M059J (cell line): ENCODE results near the gene PKM. TPM values are rescaled to one million over a fixed set of nuclear protein-coding genes. Genes with fewer than 3 reads are reported as not detected.

Experiments used
- DNase-seq: peaks from one replicate; pipeline ENCODE4 v3.0.0-alpha.2; 2012; ENCODE audit warnings: low read depth
- total RNA-seq: library from RNA; depleted of rRNA; stranded (reverse); fragments of >200 nt; shearing (Covaris generic); gene quantifications from 2 replicates; pipeline ENCODE4 v1.2.3, GENCODE V29; 2014

PKM gene
- total RNA-seq, 1 experiment from 2014 or later = 2,981 TPM

DNA sequence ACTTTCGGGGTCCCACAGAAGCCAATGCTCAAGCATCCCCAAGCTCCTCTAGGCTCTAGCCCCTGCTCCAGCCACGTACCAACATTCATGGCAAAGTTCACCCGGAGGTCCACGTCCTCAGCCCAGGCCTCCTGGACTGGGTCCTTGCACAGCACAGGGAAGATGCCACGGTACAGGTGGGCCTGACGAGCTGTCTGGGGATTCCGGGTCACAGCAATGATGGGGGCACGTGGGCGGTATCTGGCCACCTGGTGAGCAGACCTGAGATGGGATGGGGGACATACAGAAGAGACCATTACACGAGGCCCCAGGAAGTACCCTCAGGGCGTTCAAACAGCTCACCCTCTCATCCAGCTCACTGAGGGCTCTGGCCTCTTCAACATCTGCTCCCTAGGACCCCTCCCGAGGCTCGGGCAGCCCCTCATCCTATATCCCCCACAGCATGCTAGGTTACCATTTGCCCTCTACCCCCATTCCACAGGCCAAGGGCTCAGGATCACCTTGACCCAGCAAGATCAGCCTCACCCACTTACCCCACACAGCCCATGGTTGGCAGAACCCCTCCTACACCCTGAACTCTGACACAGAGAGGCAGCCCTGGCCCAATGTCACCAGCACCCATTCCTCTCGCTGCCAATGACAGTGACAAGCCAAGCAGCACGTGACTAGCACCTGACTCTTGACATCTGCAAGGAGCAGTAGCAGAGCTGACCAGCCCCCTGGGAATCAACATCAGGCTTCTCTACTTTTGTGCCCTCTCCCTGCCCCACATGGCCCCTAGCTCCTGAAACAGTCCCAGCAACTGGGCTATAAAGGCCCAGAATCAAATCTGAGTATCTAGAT, 30.4 kb downstream of the PKM start:
- no peak for DNase-seq

DNA sequence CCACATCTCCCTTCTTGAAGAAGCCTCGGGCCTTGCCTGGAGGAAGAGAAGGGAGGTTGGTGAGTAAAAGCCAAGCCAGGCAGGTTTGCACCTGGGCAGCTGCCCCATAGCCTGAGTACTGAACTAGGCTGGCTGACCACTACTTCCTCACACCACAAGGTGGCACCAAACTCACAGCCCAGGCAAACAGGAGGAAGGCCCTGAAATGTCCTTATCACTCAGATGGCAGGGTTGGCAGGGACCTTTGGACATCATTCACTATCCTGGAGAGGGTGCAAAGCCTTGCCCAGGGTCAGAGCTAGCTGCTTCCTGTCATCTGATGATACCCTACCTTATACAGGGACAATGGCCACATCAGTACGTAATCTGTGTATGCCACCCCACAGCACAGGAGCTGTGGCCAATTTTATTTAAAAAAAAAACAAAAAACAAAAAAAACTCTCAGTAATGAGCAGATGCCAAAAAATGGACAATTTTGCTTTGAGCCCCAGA, 31.2 kb downstream of the PKM start:
- peak; percentile 78 for DNase-seq

GRCh38 chr15:72199205-72199515, 31.8 kb downstream of the PKM start:
- DNase-seq = no peak

GRCh38 chr15:72198356-72199204, 32.4 kb downstream of the PKM start:
- no peak for DNase-seq

- DNase-seq = peak; percentile 82
These were observed 33.3 kb downstream of the PKM start, which contains the start of gene GRAMD2A for GRCh38 chr15:72197460-72198355. TSS of gene GRAMD2A (minus strand) at chr15:72197787.

DNA sequence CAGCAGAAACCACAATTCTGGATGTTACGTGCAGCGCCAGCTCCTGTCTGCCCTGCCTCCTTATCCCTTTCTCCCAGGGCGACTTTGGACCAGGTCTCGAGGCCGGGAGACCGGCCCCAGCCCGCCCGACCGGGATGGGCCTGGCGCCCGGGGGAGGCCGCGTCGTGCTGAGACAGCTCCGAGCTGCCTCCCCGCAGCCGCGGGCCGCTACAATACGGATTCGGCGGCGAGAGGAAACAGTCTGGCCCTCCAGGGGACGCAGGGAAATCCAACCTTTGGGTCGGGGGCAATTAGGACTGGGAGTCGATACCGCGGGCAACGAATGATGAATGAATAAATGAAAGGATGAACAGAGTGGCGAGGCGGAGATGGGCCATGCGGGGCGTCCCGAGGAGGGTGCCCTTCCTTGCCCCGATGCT, 33.9 kb downstream of the PKM start:
- DNase-seq = no peak

DNA sequence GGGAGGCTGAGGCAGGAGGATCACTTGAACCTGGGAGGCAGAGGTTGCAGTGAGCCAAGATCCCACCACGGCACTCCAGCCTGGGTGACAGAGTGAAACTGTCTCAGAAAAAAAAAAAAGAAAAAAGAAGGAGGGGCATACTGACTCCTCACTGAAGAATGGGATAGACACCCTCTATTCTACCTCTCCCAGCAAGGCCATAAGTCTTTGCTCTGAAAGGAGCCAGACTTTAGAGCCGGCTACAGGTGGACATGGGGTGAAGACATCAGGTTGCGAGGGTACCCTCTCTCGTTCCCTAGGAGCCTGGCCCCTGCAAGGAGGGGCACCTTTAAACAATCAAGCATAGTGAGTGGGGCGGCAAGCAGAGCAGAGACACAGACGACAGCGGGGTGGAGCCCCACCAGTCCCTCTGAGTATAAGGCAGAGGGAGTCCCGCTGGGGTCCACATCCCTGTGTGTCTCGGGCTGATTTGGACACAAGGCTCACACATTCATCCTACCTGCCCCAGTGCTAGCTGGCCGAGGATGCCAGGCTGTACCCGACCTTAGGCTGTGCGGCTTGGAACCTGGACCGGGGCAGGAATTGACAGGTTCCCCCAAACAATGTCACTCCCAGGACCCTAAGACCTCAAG, 34.5 kb downstream of the PKM start:
- DNase-seq = no peak

DNA sequence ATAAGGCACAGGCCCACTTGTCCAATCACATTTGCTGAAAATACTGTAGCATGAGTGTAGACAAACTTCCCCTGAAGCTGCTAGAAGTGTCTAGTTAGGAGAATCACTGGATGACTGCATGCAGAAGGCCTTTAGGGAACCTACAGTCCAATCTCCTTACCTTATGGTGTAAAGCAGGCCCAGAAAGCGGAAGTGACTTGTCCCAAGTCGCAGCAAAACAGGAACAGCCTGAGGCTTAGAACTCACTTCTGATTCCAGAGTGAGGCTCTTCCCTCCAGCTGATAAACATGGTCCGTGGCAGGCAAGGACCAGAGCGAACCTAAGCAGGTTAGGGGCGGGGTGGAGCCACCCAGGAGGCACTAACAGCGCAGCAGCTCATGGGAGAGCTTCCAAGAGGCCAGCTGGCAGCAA, 35.9 kb downstream of the PKM start:
- DNase-seq = peak; percentile 51

DNA sequence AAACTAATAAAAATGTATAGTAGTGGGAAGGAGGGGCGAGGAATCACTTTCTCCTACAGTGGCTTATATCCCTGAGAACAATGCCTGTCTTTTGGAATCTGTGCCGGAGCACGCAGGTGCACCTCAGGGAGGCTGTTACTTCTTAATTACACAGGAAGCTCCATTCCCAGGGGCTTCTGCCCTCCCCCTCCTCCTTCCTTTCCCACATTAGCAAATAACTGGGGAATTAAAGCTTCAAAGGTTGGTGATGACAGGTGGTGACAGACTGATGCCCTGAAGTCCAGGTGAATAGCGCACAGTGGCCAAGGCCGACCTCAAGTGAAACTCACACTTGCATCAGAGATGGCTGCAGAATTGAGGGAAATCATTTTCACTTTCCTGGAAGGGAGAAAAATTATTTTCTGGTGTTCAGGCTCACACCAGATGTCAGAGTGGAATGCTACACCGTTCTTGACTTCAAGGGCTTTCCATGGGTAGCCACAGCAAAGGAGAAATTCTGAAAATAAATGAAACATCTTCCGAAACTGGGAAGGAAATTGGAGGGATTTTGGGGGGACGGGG, 37.1 kb downstream of the PKM start:
- DNase-seq = no peak

DNA sequence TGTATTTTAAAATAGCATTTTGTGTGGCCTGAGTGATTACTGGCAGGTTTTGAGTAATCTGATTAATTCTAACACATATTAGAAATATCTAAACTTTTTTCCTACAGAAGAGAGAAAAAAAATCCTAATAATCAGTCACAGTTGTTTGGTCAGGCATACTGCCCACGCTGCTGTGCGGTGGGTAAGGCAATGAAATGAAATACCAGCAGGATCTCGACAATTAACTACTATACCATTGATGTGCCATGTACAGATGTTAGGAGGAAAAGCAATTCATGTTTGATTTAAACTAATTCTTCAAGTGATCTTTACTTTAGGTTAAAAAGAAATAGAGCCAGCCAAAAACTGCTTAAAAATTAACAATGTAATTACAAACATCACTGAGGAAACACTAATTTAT, 38.6 kb downstream of the PKM start:
- no peak for DNase-seq

DNA sequence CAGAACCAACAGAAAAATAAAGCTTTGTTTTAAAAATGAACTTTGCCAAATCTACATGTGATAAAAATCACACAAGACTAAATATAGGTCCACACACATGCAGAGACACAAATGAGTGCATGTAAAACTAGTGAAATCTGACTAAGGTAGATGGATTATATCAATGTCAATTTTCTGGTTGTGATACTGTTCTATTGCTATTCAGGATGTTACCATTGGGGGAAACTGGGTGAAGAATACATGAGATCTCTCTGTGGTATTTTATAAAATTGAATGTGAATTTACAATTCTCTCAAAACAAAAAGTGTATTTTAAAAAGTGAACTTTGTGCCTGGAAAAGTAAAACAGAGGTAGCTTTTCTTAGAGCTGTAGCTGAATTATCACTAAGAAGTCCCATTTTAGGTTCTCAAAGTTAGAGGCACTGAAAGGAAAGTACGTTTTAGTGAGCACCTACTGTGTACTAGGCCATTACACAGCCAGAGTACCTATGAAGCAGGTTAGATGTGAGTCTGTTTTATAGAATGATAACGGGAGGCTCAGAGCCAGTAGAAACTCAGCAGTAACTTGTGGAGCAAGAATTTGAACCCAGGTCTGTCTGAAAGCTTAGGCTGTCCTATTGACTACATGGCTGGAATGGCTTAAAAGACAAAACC, 41.6 kb downstream of the PKM start:
- DNase-seq = no peak

DNA sequence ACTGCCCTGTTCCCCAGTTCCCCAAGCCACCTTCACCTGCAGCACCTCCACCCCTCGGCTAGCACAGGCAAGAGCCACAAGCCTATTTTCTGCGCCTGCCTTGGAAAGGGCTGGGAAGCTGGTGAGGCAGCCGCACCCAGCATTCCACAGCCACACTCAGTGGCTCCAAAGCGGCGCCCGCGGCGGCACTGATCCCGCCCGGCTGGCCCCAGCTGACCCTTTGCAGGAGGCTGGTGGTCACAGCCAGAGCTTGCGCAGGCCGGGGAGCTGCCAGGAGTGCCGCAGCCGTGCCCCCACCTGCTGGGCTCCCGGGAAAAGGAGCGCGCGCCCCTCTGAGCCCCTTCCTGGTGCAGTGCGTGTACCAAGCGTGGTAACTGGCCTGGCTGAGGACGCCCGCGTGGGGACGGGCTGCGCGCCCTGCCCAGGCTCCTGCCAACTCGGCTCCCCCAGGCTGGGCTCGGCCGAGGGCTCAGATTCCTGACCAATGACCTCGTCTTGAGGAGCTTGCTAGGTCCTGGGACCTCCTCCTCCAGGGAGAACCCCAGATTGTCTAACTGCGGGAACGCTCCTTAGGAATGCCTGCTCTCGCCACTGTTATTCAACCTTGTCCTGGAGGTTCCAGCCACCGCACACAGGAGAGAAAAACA, 46.7 kb downstream of the PKM start:
- DNase-seq = peak; percentile 77

DNA sequence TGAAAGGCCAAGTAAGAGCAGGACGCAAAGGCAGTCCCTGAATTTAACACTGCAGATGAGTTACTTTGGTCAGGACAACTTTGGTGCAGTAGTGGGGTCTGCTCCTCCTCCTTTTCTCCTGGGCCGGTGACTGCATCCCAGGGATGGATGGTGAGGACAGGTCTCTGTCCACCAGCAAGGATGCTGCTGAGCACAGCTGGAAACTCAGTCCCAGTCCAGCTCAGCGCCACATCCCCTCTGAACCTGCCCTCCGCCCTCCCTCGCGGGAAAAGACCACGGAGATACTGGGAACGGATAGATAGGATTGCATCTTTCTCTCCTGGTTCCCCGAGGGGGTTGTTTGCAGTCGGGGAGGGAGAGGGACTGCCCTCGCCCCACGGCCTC, 47.2 kb downstream of the PKM start:
- no peak for DNase-seq

- peak; percentile 71 for DNase-seq
These were observed 48.3 kb downstream of the PKM start for GRCh38 chr15:72182673-72183072.

GRCh38 chr15:72182244-72182643, 48.7 kb downstream of the PKM start:
- no peak for DNase-seq

DNA sequence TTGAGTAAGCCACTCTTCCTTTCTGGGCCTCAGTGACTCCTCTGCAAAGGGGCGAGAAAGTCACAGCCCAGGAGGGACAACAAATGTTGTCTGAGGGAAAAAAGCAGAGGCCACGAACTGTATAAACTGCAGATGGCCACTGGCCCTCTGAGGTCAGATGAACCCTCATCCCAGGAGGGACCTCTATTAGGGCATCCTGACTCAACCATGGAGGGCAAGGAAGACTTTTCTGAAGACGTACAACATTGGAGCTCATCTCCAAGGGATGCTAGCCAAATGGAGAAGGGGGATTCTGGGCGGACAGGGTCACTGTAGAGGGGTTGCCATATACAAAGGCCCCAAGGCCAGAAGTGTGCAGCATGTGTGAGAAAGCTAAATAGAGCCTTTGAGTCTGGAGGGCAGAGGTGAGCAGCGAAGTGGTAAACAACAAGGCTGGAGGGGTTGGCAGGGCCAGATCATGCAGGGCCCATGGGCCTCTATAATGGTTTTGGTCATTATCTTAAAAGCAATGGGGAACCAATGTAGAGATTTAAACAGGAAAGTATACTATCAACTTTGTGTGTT, 50.1 kb downstream of the PKM start:
- no peak for DNase-seq

- DNase-seq = peak; percentile 24
These were observed 50.9 kb downstream of the PKM start for GRCh38 chr15:72179950-72180581.

GRCh38 chr15:72178976-72179585, 51.9 kb downstream of the PKM start:
- no peak for DNase-seq

DNA sequence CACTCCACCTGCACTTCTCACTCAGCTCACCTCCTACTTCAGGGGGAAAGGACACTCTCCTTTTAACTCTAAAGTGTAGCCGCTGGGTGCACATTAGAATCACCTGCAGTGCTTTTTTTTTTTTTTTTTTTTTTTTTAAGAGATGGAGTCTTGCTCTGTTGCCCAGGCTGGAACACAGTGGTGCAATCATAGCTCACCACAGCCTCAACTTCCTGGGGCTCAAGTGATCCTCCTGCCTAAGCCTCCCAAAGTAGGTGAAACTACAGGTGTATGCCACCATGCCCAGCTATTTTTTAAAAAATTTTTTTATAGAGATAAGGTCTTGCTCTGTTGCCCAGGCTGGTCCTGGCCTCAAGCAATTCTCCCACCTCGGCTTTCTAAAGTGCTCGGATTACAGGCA, 54.2 kb downstream of the PKM start:
- DNase-seq = no peak
